ENCODE measurements around the gene CD44.

Gene CD44

DNA sequence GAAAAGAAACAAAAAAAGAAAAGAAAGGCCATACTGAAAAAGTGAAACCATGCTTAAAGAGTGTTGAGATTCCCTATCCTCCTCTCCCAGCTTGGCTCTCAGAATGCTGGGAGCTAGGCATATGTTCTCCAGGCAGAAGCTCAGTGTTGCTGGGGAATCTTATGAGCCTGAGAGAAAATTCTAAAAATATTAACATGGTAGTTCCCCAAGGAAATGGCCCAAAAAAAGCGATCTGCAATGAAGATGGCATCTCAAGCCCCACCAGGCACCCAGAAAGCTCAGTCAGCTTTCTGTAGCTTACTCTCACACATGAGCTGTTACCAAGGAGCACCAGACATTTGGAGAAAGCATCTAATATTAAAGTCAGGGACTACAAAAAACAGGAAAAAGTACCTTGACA lies 94.5 kb downstream of the CD44 start:
- Histone ChIP-seq H3K4me3 (ENCODE audit: insufficient read depth, low read length, poor library complexity, severe bottlenecking) (no peak overlapping the region), H3K9me3 (ENCODE audit: insufficient read depth, low read length) (no peaks in the 10 kb centered on the region), H2AFZ (ENCODE audit: low read depth, low read length, severe bottlenecking) (no peak overlapping the region), H3F3A (ENCODE audit: insufficient read depth) (no peaks in the 10 kb centered on the region), H3K9me2 (replicated peaks; ENCODE audit: insufficient read depth, low read length) (no peaks in the 10 kb centered on the region), H3K4me2 (ENCODE audit: low read depth, low read length, poor library complexity, severe bottlenecking) (no peak overlapping the region), H3K27ac (ENCODE audit: low read depth, low read length) (no peak overlapping the region), H3K79me2 (ENCODE audit: insufficient read depth, low read length) (no peaks in the 10 kb centered on the region), H3K27me3 (ENCODE audit: low read length) (no peaks in the 10 kb centered on the region), H3K36me3 (ENCODE audit: low read length) (no peaks in the 10 kb centered on the region), H3K9ac (ENCODE audit: low read length) (no peak overlapping the region), H4K20me1 (ENCODE audit: low read depth, low read length) (no peaks in the 10 kb centered on the region)
- no peak for TF ChIP-seq EZH2phosphoT487 (conservative IDR thresholded peaks at IDR 0.05; ENCODE audit: low read length)
- TF ChIP-seq, protein P1, sequence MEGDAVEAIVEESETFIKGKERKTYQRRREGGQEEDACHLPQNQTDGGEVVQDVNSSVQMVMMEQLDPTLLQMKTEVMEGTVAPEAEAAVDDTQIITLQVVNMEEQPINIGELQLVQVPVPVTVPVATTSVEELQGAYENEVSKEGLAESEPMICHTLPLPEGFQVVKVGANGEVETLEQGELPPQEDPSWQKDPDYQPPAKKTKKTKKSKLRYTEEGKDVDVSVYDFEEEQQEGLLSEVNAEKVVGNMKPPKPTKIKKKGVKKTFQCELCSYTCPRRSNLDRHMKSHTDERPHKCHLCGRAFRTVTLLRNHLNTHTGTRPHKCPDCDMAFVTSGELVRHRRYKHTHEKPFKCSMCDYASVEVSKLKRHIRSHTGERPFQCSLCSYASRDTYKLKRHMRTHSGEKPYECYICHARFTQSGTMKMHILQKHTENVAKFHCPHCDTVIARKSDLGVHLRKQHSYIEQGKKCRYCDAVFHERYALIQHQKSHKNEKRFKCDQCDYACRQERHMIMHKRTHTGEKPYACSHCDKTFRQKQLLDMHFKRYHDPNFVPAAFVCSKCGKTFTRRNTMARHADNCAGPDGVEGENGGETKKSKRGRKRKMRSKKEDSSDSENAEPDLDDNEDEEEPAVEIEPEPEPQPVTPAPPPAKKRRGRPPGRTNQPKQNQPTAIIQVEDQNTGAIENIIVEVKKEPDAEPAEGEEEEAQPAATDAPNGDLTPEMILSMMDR (IDR thresholded peaks at IDR 0.05; ENCODE audit: insufficient read depth, low read length, poor library complexity, severe bottlenecking), result no peak

DNA sequence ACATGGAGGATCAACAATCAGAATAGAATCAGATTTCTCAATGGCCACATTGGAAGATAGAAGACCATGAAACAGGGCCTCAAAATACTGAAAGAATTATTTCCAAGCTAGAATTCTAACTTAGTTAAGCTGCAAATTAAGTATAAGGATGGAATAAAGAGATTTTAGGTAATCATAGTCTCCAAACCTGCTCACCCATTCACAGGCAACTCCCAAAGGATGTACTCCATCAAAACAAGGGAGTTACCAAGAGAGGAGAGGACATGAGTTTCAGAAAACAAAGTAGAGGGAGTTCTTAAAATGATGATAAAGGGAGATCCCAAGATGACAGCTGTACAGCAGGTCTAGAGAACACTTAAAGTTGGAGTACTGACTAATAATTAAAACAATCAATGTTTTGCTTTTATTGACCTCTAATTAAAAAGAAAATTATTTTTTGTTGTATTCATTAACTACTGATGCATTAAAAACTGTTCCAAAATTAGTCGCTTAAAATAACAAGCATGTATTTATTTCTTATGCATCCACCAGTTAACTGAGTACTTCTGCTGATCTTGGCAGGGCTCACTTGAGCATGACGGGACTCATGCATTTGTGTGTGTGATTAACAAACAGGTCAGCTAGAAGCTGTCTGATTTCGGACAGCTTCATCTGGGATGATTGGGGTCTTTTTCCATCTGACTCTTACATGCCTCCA lies 95.6 kb downstream of the CD44 start:
- Histone ChIP-seq H3K79me2 (ENCODE audit: insufficient read depth, low read length) (no peaks in the 10 kb centered on the region), H3K4me2 (ENCODE audit: low read depth, low read length, poor library complexity, severe bottlenecking) (no peak overlapping the region), H3K4me3 (ENCODE audit: insufficient read depth, low read length, poor library complexity, severe bottlenecking) (no peak overlapping the region), H3K9ac (ENCODE audit: low read length) (no peak overlapping the region), H3K27ac (ENCODE audit: low read depth, low read length) (no peak overlapping the region), H3K27me3 (ENCODE audit: low read length) (no peaks in the 10 kb centered on the region), H3K9me2 (replicated peaks; ENCODE audit: insufficient read depth, low read length) (no peaks in the 10 kb centered on the region), H2AFZ (ENCODE audit: low read depth, low read length, severe bottlenecking) (no peak overlapping the region), H3F3A (ENCODE audit: insufficient read depth) (no peaks in the 10 kb centered on the region), H3K9me3 (ENCODE audit: insufficient read depth, low read length) (no peaks in the 10 kb centered on the region), H4K20me1 (ENCODE audit: low read depth, low read length) (no peaks in the 10 kb centered on the region), H3K36me3 (ENCODE audit: low read length) (no peaks in the 10 kb centered on the region)
- TF ChIP-seq, protein P1 (IDR thresholded peaks at IDR 0.05; ENCODE audit: insufficient read depth, low read length, poor library complexity, severe bottlenecking), result no peak
- TF ChIP-seq EZH2phosphoT487 (conservative IDR thresholded peaks at IDR 0.05; ENCODE audit: low read length), result no peak

DNA sequence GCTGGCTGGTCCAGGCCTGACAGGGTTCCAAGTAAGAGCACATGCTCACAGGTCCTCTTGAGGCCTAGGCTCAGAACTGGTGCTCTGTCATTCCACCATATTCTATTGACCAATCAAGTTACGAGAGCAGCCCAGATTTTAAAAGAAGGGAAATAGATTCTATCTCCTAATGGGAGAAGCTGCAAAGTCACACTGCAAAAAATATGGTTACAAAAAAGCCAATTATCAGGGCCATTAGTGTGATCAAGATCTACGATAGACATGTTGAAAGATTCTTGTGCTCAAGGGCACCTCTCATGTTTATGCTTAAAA lies 96.1 kb downstream of the CD44 start:
- no peaks in the 10 kb centered on the region for H3K9me3 ChIP-seq (ENCODE audit: insufficient read depth, low read length)
- no peaks in the 10 kb centered on the region for H3F3A ChIP-seq (ENCODE audit: insufficient read depth)
- no peaks in the 10 kb centered on the region for H4K20me1 ChIP-seq (ENCODE audit: low read depth, low read length)
- no peaks in the 10 kb centered on the region for H3K36me3 ChIP-seq (ENCODE audit: low read length)
- H3K79me2 ChIP-seq (ENCODE audit: insufficient read depth, low read length), result no peaks in the 10 kb centered on the region
- TF ChIP-seq EZH2phosphoT487 (conservative IDR thresholded peaks at IDR 0.05; ENCODE audit: low read length), result no peak
- TF ChIP-seq, protein P1 (IDR thresholded peaks at IDR 0.05; ENCODE audit: insufficient read depth, low read length, poor library complexity, severe bottlenecking), result no peak
- H3K9me2 ChIP-seq (replicated peaks; ENCODE audit: insufficient read depth, low read length), result no peaks in the 10 kb centered on the region
- H3K4me3 ChIP-seq (ENCODE audit: insufficient read depth, low read length, poor library complexity, severe bottlenecking), result no peak overlapping the region
- no peak overlapping the region for H3K27ac ChIP-seq (ENCODE audit: low read depth, low read length)
- H2AFZ ChIP-seq (ENCODE audit: low read depth, low read length, severe bottlenecking), result no peak overlapping the region
- H3K27me3 ChIP-seq (ENCODE audit: low read length), result no peaks in the 10 kb centered on the region
- H3K9ac ChIP-seq (ENCODE audit: low read length), result no peak overlapping the region
- H3K4me2 ChIP-seq (ENCODE audit: low read depth, low read length, poor library complexity, severe bottlenecking), result no peak overlapping the region

All from SU-DHL-6 (cell line).